ENCODE results near the gene RNF169.

Gene RNF169

GRCh38 chr11:74769055-74769707, 20.5 kb downstream of the RNF169 start:
- DNase-seq: no peak

DNA sequence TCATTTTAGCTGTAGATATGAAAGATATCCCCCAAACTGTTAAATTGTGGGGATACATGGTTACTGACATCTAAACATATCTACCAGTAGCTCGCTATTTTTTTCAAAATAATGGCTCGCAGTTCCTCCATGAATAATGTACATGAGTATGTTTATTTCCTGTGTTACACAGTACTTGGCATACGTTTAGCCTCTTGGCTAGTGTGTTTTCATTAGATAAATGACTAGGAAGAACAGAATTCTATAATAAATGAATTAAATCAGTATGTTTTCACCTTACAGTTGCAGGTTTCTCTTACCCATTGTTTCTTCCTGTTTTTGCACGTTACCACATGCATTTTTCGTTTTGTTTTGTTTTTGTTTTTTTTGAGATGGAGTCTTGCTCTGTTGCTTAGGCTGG, 21.8 kb downstream of the RNF169 start:
- DNase-seq: no peak

- DNase-seq: no peak
These were observed 22.5 kb downstream of the RNF169 start for GRCh38 chr11:74771139-74771538.

DNA sequence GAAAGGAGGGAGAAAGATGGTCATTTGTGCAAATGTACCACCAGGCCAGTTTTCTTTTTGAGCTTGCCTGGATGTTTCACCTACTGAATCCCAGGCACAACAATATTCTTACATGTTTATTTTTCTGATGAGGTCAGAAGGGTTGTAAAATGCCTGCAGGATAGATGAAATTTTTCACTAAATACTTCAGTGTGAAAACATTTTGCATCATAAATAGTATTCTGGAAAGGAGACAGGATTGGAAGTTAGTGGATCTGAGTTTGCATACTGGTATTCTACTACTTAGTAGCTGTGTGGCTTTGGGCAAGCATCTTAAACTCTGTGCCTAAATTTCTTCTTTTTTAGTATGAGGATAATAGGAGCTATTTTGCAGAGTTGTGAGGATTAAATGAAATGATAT, 24.8 kb downstream of the RNF169 start:
- DNase-seq: no peak

GRCh38 chr11:74775762-74776161, 27.1 kb downstream of the RNF169 start:
- no peak for DNase-seq

DNA sequence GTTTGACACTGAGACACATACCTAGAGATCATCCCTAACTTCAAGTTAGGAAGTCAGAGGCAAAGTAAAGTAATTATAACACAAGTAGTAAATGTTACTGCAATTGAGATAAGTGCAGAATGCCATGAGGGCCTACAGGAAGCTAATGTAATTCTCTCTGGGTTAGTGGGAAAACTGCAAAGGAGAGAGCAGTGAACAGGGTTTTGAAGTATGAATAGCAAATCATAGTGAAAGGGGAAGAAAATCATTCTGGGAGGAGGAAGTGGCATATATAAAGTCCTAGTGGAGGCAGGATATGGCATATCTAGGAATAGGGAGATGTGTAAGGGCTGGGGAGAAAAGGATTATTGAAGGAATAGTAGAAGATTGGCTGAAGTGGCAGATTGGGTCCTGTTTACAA, 27.9 kb downstream of the RNF169 start:
- DNase-seq: peak in 2 of 4 experiments; percentile 36 to 54

- no peak for DNase-seq
These were observed 28.4 kb downstream of the RNF169 start for GRCh38 chr11:74777038-74777437.

DNA sequence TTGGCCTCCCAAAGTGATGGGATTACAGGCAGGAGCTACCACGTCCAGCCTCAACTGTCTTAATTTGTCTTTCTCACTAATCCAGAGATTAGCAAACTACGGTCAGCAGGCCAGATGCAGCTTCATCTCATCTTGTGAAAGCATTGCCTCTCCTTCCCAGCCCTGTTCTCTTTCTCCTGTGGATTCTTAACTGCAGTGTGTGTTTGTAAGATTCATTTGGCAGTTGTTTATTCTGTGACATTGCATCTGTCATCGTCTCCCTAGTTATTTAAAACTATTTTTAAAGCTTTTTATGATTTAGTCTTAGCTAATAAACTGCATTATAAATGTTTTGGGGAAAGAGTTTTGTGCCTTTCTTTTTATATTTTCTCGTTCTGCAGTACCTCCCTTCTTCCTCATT, 29.2 kb downstream of the RNF169 start:
- DNase-seq: no peak

DNA sequence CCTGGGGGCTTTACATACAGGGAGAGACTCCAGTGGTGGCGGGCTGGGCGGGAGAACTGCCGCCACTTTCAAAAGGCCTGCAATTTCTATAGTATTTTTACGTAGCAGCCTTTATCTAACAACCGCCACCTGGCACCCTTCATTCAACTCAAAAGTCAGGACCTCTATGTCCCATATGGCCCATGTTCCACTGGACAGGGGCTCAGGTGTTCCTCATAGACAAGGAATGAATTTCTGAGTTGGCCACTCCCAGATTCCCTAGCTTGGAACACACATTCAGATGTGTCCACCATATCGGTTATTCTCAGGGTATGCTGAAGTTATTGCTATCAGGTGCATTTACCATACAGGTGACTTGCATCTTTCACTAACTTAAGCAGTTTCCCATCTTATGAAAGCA, 29.9 kb downstream of the RNF169 start:
- no peak for DNase-seq

DNA sequence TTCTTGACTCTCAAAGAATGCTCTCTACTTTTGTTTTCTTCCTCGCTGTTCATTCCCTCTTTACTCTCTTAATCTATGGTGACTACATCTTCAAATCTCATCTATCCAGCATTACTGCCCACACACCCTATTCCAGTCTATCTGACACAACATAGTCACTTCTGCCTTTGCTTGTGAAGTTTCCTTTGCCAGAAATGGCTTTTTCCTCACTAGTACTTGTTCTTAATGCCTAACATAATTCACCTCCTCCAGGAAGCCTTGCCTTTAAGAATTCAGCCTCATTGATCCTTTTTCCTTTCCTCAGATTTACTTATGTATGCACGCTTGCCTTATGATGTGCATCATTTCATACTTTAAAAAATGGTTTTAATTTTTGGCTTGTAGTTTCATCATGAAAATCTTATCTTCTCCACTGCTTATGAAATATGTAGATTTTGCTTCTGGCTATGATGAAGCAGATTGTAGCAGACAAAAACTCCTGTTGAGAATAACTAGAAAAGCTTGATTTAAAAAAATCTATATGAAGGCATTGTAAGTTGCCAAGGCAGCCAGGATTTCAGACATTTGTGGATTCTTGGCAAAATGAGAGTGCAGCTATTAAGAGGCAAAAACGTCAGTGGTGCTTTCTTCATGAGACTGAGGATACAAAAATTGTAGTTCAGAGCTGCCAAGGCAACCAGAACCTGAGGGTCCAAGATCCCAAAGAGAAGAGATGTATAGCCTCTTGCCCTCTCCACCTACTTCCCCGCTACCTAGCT, 31.8 kb downstream of the RNF169 start:
- peak in 3 of 4 experiments; percentile 13 to 42 (median 31) for DNase-seq

DNA sequence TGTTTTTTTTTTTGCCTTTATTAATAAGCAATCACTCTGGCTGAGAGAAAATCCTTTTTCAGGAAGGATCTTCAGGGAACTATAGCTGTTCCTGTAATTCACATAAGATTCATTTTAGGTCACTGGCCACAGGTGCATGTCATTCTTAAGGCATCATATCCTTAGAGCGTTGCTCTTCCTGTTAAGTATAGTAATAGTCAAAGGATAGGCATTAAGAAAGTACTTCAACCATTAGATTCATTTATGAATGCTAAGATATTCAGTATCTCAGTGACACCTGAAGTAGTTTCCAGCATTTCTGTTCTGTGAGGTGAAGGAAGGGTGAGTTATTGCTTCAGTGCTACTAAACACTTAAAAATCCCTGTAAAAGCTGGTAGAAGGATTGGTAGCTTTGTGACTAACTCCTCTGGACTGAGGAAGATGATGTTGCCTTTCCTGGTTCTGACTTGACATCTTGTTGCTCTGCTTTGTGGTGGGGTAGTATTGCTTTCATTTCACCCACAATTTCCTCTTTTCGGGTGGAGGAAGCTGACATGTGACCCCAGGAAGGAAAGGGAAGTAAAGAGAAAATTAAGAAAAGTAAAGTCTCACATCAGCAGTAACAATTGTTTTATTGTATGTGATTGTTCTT, 34.7 kb downstream of the RNF169 start:
- peak; percentile 74 to 93 (median 82) for DNase-seq

DNA sequence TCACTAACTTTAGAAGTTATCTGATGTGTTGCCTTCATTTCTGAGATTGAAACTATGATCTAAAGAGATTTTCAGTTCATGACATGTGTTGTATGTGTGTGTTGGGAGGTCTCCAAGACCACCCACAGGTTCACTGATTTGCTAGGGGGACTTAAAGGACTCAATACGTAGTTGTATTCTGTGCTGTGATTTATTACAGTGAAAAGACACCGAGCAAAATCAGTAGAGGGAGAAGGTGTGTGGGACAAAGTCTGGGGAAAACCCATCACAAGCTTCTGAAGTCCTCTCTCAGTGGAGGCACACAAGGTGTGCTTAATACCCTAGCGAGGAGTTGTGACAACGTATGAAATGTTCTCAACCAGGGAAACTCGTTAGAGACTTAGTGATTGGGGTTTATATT, 35.6 kb downstream of the RNF169 start:
- no peak for DNase-seq

- no peak for DNase-seq
These were observed 36.1 kb downstream of the RNF169 start for GRCh38 chr11:74784726-74785125.

GRCh38 chr11:74786574-74786973, 37.9 kb downstream of the RNF169 start:
- DNase-seq: peak in 2 of 4 experiments; percentile 3 to 17

- DNase-seq: no peak
These were observed 42.9 kb downstream of the RNF169 start for GRCh38 chr11:74791333-74792100.

DNA sequence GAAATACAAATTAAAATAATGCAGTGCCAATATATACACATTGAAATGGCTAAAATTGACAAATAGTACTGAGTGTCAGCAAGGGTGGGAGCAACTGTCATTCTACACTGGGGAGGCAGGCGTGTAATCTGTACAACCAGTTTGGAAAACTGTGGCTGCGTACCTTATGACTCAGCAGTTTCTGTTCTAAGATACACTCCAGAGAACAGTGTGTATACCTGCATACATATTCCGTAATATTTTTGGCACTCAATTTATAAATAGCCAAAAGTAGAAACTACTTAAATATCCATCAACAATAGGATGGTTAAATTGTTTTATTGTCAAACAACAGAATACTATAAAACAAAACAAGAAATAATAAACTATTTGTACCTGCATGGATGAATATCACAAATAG, 57.6 kb downstream of the RNF169 start:
- DNase-seq: no peak

DNA sequence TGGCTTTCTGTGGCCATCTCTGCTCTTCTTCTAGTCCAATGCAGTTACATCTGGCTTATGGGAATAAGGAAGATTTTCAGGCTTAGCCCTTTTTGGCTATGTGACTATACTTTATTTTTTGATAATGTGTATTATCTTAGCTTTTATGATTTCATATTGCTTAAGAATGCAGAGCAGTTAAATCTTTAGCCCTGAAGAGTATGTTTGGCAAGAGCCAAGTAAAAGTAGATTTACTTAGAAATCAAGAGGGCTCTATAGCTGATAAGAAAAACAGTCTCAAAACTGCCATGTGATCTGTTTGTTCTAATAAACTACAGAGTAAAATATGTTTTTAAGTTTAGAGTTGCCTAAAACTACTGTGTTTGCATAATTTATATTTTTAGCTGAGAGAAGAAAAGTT, 61.2 kb downstream of the RNF169 start:
- no peak for DNase-seq

- DNase-seq: no peak
These were observed 67.3 kb downstream of the RNF169 start for GRCh38 chr11:74815966-74816365.

- DNase-seq: no peak
These were observed 68.0 kb downstream of the RNF169 start for GRCh38 chr11:74816664-74817063.

- DNase-seq: no peak
These were observed 69.8 kb downstream of the RNF169 start for GRCh38 chr11:74818283-74818946.

GRCh38 chr11:74819400-74819799, 70.8 kb downstream of the RNF169 start:
- DNase-seq: no peak

GRCh38 chr11:74820763-74821162, 72.1 kb downstream of the RNF169 start:
- peak in 3 of 4 experiments; percentile 12 to 56 (median 53) for DNase-seq
